Duodenal mucosa (tissue), 2 donors: Measurements from ENCODE around the gene MPP3.
A peak's percentile ranks its signal among the peaks of the same experiment; 100 is the strongest.

Experiments used
- H3K27ac ChIP-seq: one replicate; pipeline ENCODE4 v1.7.0; 2013; ENCODE audit warnings: low read depth, low read length
- H3K27me3 ChIP-seq, 2 donors: one replicate each; pipeline ENCODE4 v1.7.0; 2013; ENCODE audit warnings: low read length in 2 of 2, control low read depth in 1 of 2; ENCODE audit not compliant: insufficient read depth in 2 of 2, control insufficient read depth in 1 of 2
- H3K36me3 ChIP-seq, 2 donors: one replicate each; pipeline ENCODE4 v1.7.0; 2013; ENCODE audit warnings: low read length in 2 of 2, control low read depth in 1 of 2; ENCODE audit not compliant: insufficient read depth in 2 of 2, control insufficient read depth in 1 of 2
- H3K4me1 ChIP-seq, 2 donors: one replicate each; pipeline ENCODE4 v1.7.0; 2013; ENCODE audit warnings: low read length in 2 of 2, control low read depth in 1 of 2; ENCODE audit not compliant: insufficient read depth in 2 of 2, control insufficient read depth in 1 of 2
- H3K4me3 ChIP-seq, 2 donors: one replicate each; pipeline ENCODE4 v1.7.0; 2013; ENCODE audit warnings: low read length in 2 of 2, low read depth in 1 of 2
- H3K9ac ChIP-seq, 2 donors: one replicate each; pipeline ENCODE4 v1.7.0; 2013; ENCODE audit warnings: low read length in 2 of 2, low read depth in 1 of 2
- H3K9me3 ChIP-seq, 2 donors: one replicate each; pipeline ENCODE4 v1.7.0; 2013; ENCODE audit warnings: low read length in 2 of 2, control low read depth in 1 of 2; ENCODE audit not compliant: control insufficient read depth in 1 of 2

The MPP3 gene

DNA sequence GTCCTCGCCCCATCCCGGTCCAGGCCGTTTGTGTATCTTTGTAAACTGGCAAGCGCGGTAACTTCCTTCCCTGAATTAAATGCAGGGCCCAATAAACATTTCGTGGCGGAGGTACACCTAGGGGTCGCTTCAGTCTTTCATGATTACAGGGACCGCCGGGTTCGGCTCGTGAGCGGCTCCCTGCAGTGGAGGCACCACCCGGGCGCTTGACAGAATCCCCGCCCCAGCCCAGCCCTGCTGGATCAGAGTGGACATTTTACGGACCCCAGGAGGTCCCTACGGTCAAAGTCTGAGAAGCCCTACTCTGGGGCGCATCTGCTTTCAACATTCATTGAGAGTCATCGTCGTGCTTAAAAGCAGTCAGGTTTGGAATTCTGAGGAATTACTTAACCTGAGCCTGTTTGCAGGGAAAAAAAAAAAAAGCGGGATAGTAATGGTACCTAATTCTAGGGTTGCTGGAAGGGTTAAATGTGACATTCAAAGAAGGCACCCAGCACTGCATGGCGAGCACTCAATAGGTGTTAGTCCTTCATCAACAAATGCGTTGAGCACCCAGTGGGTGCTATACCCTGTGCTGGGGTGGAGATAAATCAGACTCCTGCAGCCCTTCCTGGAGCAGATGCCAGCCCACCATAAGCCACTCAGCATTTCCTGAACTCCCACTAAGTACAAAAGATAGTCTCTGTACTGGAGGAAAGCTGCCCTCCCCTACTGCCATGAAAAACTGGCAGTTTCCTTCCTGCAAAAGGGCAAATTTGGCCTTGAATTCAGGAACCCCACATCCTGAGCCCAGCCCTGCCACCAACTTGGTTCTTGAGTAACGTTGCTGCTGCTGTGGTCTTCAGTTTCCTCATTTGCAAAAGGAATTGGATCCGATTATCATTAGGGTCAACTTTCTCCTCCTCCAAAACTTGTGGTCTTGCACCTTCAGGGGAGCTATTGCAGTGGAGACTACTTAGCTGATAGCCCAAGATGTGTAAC lies 53.5 kb downstream of the MPP3 start:
- H3K36me3 ChIP-seq = peaks cover 1 to 13% of the 10 kb centered on the region in 2 donors
- H3K9me3 ChIP-seq = no peaks in the 10 kb centered on the region
- H3K9ac ChIP-seq = peak overlapping the region; percentile 58 to 80
- H3K27ac ChIP-seq = no peak overlapping the region
- peaks cover 6 to 13% of the 10 kb centered on the region in 2 donors for H3K27me3 ChIP-seq
- peak overlapping the region; percentile 81 to 82 for H3K4me3 ChIP-seq
- H3K4me1 ChIP-seq = peaks cover 9 to 18% of the 10 kb centered on the region in 2 donors

DNA sequence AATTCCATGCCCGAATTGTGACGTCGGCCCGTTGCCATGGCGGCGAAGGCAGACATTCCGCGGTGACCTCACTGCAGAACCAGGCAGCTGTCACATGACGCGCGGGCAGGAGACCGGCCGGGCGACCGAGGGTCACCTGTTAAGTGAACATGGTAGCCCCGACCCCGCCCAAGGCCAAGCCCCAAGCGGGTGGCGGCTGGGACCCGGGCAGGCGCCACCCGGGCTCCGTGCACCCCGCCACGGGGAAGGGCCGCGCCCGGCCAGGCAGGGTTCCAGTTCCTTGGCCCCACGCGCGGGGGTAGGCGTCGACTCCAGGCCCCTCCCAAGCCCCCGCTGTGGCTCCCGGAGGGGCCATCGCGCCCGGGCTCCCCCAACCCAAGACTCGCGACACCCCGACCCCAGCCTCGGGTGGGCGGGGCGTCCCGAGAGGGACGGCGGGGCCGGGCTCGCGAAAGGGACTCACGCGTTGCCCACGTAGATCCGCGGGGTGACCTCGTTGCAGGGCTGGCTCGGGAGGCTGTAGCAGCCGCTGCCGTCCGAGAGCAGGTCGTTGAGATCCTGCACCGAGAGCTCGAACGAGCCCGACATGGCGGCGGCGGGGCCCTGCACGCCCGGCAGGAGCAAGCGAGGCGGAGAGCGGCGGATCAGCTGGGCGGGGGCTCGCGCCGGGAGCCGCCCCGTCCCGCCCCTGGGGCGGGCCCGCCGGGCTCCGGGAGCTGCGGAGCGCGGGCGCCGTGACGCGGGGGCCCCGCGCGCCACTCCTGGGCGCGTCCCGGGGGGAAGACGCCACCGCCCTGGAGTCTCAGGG lies 54.4 kb downstream of the MPP3 start, which contains the start of gene DUSP3:
Gene DUSP3, minus strand, starts transcription at position 641 of the 808 bp plus-strand sequence. Its CDS starts 53 bp downstream, at position 588.
- Histone ChIP-seq H3K9ac (peak within 1 kb of the TSS; percentile 87 to 94), H3K27me3 (peaks cover 6 to 13% of the 10 kb centered on the region in 2 donors), H3K36me3 (peaks cover 6 to 21% of the 10 kb centered on the region in 2 donors), H3K4me1 (peaks cover 9 to 18% of the 10 kb centered on the region in 2 donors), H3K9me3 (no peaks in the 10 kb centered on the region), H3K4me3 (peak within 1 kb of the TSS; percentile 81 to 82), H3K27ac (peak within 1 kb of the TSS; percentile 99)

DNA sequence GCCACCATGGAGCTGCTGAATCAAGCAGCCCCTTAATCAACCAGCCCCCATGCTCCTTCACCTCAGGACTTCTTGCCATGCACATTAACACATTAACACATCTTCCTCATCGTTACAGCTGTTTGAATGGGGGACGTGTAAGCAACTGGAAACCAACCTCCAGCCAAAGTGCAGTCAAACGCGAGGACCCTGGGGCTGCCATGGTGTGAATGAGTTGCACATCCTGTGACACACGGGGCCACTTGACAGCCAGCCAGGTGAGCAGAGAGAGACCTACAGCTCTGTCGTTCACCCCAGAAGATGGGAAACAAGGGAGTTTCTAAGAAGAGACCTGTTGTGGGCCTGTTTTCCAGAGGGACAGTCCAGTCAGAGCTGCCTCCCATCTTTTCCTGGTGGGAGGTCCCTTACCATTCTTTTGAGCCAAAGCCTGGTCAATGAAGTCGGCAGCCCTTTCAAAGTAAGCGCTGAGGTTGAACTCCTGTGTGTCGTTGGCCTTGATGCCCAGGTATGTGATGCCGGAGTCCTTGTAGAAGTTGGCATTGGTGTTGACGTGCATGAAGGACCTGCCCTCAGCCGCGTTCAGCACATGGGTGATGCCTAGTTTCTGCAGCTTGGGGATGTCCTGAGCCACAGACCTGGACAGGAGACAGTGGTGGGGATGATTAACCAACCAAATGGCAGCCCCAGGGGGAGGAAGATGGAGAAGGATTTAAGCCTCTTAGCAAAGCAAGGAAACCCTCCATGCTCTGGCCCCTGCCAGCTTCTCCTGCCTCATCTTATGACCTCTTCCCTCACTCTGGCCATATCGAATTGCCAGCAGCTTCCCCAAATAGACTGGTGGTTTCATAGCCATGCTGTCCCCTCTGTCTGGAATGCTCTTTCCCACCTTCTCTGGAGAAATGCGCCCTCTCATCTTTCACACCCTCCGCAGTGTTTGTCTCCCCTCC lies 58.4 kb downstream of the MPP3 start:
- Histone ChIP-seq H3K27ac (no peak overlapping the region), H3K36me3 (peaks cover 30 to 55% of the 10 kb centered on the region in 2 donors)

GRCh38 chr17:43772877-43773648 lies 59.9 kb downstream of the MPP3 start:
- no peak overlapping the region for H3K9ac ChIP-seq
- peaks cover 36 to 69% of the 10 kb centered on the region in 2 donors for H3K36me3 ChIP-seq
- peaks cover 8 to 21% of the 10 kb centered on the region in 2 donors for H3K4me1 ChIP-seq
- H3K27ac ChIP-seq = no peak overlapping the region
- no peaks in the 10 kb centered on the region for H3K27me3 ChIP-seq
- H3K9me3 ChIP-seq = no peaks in the 10 kb centered on the region
- no peak overlapping the region for H3K4me3 ChIP-seq

More for the DNA sequence above, 58.4 kb downstream of the MPP3 start:
- Histone ChIP-seq H3K4me3 (no peak overlapping the region), H3K9me3 (no peaks in the 10 kb centered on the region), H3K27me3 (no peaks in the 10 kb centered on the region), H3K4me1 (peaks cover 13 to 19% of the 10 kb centered on the region in 2 donors), H3K9ac (no peak overlapping the region)

GRCh38 chr17:43771463-43771862 lies 61.5 kb downstream of the MPP3 start:
- Histone ChIP-seq H3K4me3 (no peak overlapping the region), H3K27me3 (no peaks in the 10 kb centered on the region), H3K9me3 (no peaks in the 10 kb centered on the region), H3K9ac (no peak overlapping the region), H3K27ac (no peak overlapping the region), H3K4me1 (peaks cover 8 to 16% of the 10 kb centered on the region in 2 donors), H3K36me3 (peaks cover 36 to 74% of the 10 kb centered on the region in 2 donors)

DNA sequence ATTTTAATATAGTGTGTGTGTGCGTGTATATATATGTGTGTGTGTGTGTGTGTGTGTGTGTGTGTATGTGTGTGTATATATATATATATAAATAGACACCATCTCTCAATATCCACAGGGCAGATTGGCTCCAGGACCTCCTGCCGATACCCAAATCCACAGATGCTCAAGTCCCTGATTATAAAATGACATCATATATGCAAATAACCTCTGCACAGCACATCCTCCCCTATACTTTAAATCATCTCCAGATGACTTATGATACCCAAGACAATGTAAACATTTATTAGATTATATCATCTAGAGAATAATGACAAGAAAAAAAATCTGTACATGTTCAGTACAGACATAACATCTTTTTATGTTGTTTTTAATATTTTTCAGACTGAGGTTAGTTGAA lies 62.0 kb downstream of the MPP3 start:
- Histone ChIP-seq H3K36me3 (peaks cover 36 to 73% of the 10 kb centered on the region in 2 donors), H3K27me3 (no peaks in the 10 kb centered on the region)

DNA sequence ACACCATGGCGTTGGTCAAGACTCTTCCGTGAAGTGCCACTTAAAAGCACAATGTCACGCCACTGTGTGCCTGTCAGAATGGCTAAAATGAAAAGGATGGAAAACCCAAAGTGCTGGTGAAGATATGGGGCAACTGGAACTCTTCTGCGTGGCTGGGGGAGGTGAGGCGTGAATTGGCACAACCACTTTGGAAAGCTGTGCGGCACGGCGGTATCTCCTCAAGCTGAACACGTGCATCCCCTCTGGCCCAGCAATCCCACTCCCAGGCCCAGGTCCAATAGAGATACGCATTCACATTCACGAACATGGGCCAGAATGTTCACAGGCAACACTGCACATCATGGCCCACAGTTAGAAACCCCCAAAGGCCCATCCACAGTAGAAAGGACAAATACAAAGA lies 63.1 kb downstream of the MPP3 start:
- Histone ChIP-seq H3K27me3 (no peaks in the 10 kb centered on the region), H3K4me1 (peaks cover 8 to 16% of the 10 kb centered on the region in 2 donors), H3K27ac (no peak overlapping the region), H3K4me3 (no peak overlapping the region), H3K36me3 (peaks cover 36 to 69% of the 10 kb centered on the region in 2 donors), H3K9ac (no peak overlapping the region), H3K9me3 (no peaks in the 10 kb centered on the region)

More for the DNA sequence above, 62.0 kb downstream of the MPP3 start:
- Histone ChIP-seq H3K27ac (no peak overlapping the region), H3K9me3 (no peaks in the 10 kb centered on the region), H3K4me1 (peaks cover 8 to 16% of the 10 kb centered on the region in 2 donors), H3K9ac (no peak overlapping the region), H3K4me3 (no peak overlapping the region)

DNA sequence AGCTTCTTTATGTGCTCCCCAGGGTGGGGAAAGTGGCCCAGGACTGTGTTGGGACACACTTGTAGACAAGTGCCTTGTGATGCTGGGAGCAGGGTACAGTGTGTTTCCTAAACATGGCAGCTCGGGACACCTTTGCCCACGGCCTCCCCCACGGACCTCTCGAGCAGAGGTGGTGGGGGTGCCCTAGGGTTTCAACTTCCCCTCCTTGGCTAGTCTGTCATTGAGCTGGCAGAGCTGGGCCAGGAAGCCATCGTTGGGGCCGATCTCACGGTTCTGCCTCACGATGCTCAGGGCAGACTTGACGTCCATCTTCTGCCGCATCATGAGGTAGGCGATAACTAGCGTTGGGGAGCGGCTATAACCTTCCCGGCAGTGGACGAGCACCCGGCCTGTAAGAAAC lies 63.5 kb downstream of the MPP3 start:
- no peaks in the 10 kb centered on the region for H3K27me3 ChIP-seq
- H3K4me3 ChIP-seq = no peak overlapping the region
- H3K27ac ChIP-seq = no peak overlapping the region
- H3K9me3 ChIP-seq = no peaks in the 10 kb centered on the region
- H3K36me3 ChIP-seq = peaks cover 35 to 65% of the 10 kb centered on the region in 2 donors
- H3K4me1 ChIP-seq = peaks cover 8 to 16% of the 10 kb centered on the region in 2 donors
- no peak overlapping the region for H3K9ac ChIP-seq

- H3K9ac ChIP-seq = no peak overlapping the region
- no peaks in the 10 kb centered on the region for H3K27me3 ChIP-seq
- H3K9me3 ChIP-seq = no peaks in the 10 kb centered on the region
- H3K36me3 ChIP-seq = peaks cover 30 to 60% of the 10 kb centered on the region in 2 donors
- no peak overlapping the region for H3K27ac ChIP-seq
- peaks cover 8 to 16% of the 10 kb centered on the region in 2 donors for H3K4me1 ChIP-seq
- H3K4me3 ChIP-seq = no peak overlapping the region
Observed at GRCh38 chr17:43768943-43769342, 64.0 kb downstream of the MPP3 start.
